K562 (cell line): ENCODE results near the gene MAP3K2. TPM values are rescaled to one million over a fixed set of nuclear protein-coding genes. Genes with fewer than 3 reads are reported as not detected.

Experiments used
- ATAC-seq: fragments of 200-7000 bp; cut with Tn5 transposase; 3 replicates; pipeline ENCODE4 v1.9.1; 2020; ENCODE audit warnings: moderate library complexity
- BruUV-seq: library from RNA; stranded (reverse); fragments of 400-500 nt; replicated peaks from 2 replicates; lab custom pipeline; 2021; lab: Mats Ljungman, UMichigan
- CTCF ChIA-PET: fragments of 300-600 bp; formaldehyde crosslinking; extraction: SDS; loops from one replicate; lab custom pipeline; 2021; ENCODE audit warnings: low intra/inter-chr PET ratio; lab: Yijun Ruan, JAX
- POLR2A ChIA-PET: fragments of 300-600, 350-650 bp; sonication (Branson Sonifier 250); formaldehyde crosslinking; extraction: SDS; loops from one replicate; lab custom pipeline; 2021; ENCODE audit warnings: antibody characterized with exemption, inconsistent platforms; lab: Yijun Ruan, JAX
- DNase-seq, 4 experiments: peaks; one replicate each; pipeline versions ENCODE4 v3.0.0 to v3.0.0-alpha.2; 2011 to 2018; ENCODE audit warnings: low spot score in 3 of 4, mixed read lengths in 3 of 4; ENCODE audit errors: extremely low read depth in 1 of 4
- FAIRE-seq: peaks from 2 replicates; lab custom pipeline; 2011; peaks lifted over from hg19 to GRCh38; lab: Jason Lieb, UNC
- H2AFZ ChIP-seq: 2 replicates; pipeline ENCODE4 v1.6.0; 2011; ENCODE audit warnings: low read depth, low read length, control low read depth, inconsistent platforms
- H3K27ac ChIP-seq: fragments of 200-600 bp; 3 replicates; pipeline ENCODE4 v1.8.0; 2011; ENCODE audit warnings: low read depth, mild to moderate bottlenecking, control low read depth, inconsistent platforms, low read length, moderate library complexity, mixed read lengths; ENCODE audit errors: extremely low read depth
- H3K27me3 ChIP-seq, 2 experiments: fragments of 300-600 bp in 1 of 2; 2 replicates in 1 of 2; 3 replicates in 1 of 2; pipeline versions ENCODE4 v1.6.0 to v1.8.0; 2011; ENCODE audit warnings: inconsistent platforms in 2 of 2, low read length in 2 of 2, mild to moderate bottlenecking in 1 of 2, mixed read lengths in 1 of 2, moderate library complexity in 1 of 2; ENCODE audit not compliant: control insufficient read depth in 2 of 2, insufficient read depth in 2 of 2
- H3K36me3 ChIP-seq: fragments of 300-600 bp; 3 replicates; pipeline ENCODE4 v1.8.0; 2011; ENCODE audit warnings: mild to moderate bottlenecking, low read length, inconsistent platforms; ENCODE audit not compliant: control insufficient read depth, insufficient read depth
- H3K4me1 ChIP-seq, 2 experiments: fragments of 200-600 bp in 1 of 2; replicated peaks in 1 of 2; 2 replicates in 1 of 2; 3 replicates in 1 of 2; pipeline versions ENCODE4 v1.5.1 to v1.8.0; 2011; ENCODE audit warnings: inconsistent platforms in 2 of 2, low read length in 2 of 2, mild to moderate bottlenecking in 1 of 2, mixed read lengths in 1 of 2, moderate library complexity in 1 of 2; ENCODE audit not compliant: control insufficient read depth in 2 of 2, insufficient read depth in 2 of 2
- H3K4me2 ChIP-seq: 2 replicates; pipeline ENCODE4 v1.6.1; 2011; ENCODE audit warnings: low read length, control low read depth, inconsistent platforms, mixed read lengths; ENCODE audit not compliant: insufficient read depth
- H3K4me3 ChIP-seq: fragments of 200-600 bp; sonication (generic), shearing (Covaris generic); 2 replicates; pipeline ENCODE4 v1.5.1; 2016; ENCODE audit warnings: control low read depth, inconsistent platforms
- H3K79me2 ChIP-seq: fragments of 200-600 bp; 3 replicates; pipeline ENCODE4 v1.8.0; 2011; ENCODE audit warnings: low read length, inconsistent platforms; ENCODE audit not compliant: control insufficient read depth, insufficient read depth
- H3K9ac ChIP-seq, 2 experiments: 2 replicates each; pipeline versions ENCODE4 v1.6.0 to v1.6.1; 2011; ENCODE audit warnings: low read depth in 2 of 2, low read length in 2 of 2, control low read depth in 1 of 2, inconsistent platforms in 1 of 2, mild to moderate bottlenecking in 1 of 2, mixed read lengths in 1 of 2; ENCODE audit not compliant: insufficient read depth in 1 of 2
- H3K9me1 ChIP-seq: one replicate; pipeline ENCODE4 v1.6.0; 2011; ENCODE audit warnings: inconsistent platforms, mild to moderate bottlenecking, low read length, moderate library complexity; ENCODE audit not compliant: control insufficient read depth, insufficient read depth
- H3K9me3 ChIP-seq: replicated peaks from 2 replicates; pipeline ENCODE4 v1.5.1; 2011; ENCODE audit warnings: low read depth, low read length, inconsistent platforms; ENCODE audit not compliant: control insufficient read depth, insufficient read depth
- H4K20me1 ChIP-seq: replicated peaks from 2 replicates; pipeline ENCODE4 v1.6.1; 2011; ENCODE audit warnings: low read length, inconsistent platforms, mixed read lengths; ENCODE audit not compliant: control insufficient read depth, insufficient read depth
- CSDE1 ChIP-seq, 2 experiments: fragments of 450-650 bp; IDR thresholded peaks; 2 replicates each; pipeline ENCODE4 v1.6.1; 2016; ENCODE audit warnings: mild to moderate bottlenecking in 1 of 2
- HMBOX1 ChIP-seq: sonication (generic); IDR thresholded peaks from 2 replicates; pipeline ENCODE4 v1.6.1; 2016
- RFX5 ChIP-seq: IDR thresholded peaks from 2 replicates; pipeline ENCODE4 v1.6.1; 2011; ENCODE audit warnings: low read depth, mild to moderate bottlenecking, improper control_type of control experiment, low read length
- SRF ChIP-seq, 2 experiments: fragments of 250-450, 450-650 bp in 1 of 2; sonication (Bioruptor Pico) in 1 of 2; sonication (generic) in 1 of 2; formaldehyde crosslinking; IDR thresholded peaks; 2 replicates each; pipeline versions ENCODE4 v1.5.0 to v1.5.1; 2020 to 2022; ENCODE audit warnings: mild to moderate bottlenecking in 1 of 2, missing genetic modification reagents in 1 of 2
- SUPT5H ChIP-seq: fragments of 450-650 bp; IDR thresholded peaks from 2 replicates; pipeline ENCODE4 v1.6.1; 2016
- WGBS: fragments of 100-300 bp; shearing (Covaris generic); methylation state at CpG from one replicate; pipeline ENCODE4 v1.1.6; 2016; ENCODE audit warnings: low coverage, mixed read lengths; ENCODE audit not compliant: insufficient coverage; ENCODE audit errors: missing lambda C conversion rate; 5-methylcytosine and 5-hydroxymethylcytosine counted together
- in situ Hi-C: fragments of 300-500 bp; cut with MboI; formaldehyde crosslinking; loops from 4 replicates; pipeline ENCODE4 v1.15.0; 2018; ENCODE audit warnings: inconsistent platforms, mixed read lengths
- intact Hi-C: fragments of 100-400 bp; cut with micrococcal nuclease; formaldehyde crosslinking; loops from 2 replicates; pipeline ENCODE4 v1.14.2; 2022
- polyA plus RNA-seq, 8 experiments: library from polyadenylated mRNA; depleted of rRNA in 4 of 8; stranded (reverse) in 5 of 8; unstranded in 3 of 8; fragments of >200 nt; fragmentation: Nextera tagmentation in 2 of 8; fragmentation: Illumina TruSeq in 1 of 8; extraction: Ambion mirVana in 2 of 8; extraction: Trizol in 1 of 8; gene quantifications; 2 replicates each; pipeline versions ENCODE4 v1.2.1 to v1.2.3, GENCODE V29; 2011 to 2014; ENCODE audit warnings: inconsistent platforms in 1 of 8, missing spikeins in 1 of 8
- total RNA-seq, 7 experiments: library from RNA; depleted of rRNA in 6 of 7; stranded (reverse); fragments of >200 nt in 6 of 7; fragmentation: Illumina TruSeq in 2 of 7; extraction: Trizol in 2 of 7; gene quantifications; 2 replicates each; pipeline versions ENCODE4 v1.2.1 to v1.2.3, GENCODE V29; 2011 to 2021; ENCODE audit warnings: low replicate concordance in 1 of 7

MAP3K2 gene
- total and polyA plus RNA-seq, 9 of the 15 experiments (the other 6 are each of a cell fraction or from before 2014, with no cell fraction given) = 1.2 to 14.2 (median 5.7) TPM

GRCh38 chr2:127421871-127422558, 34.2 kb upstream of the MAP3K2 start:
- Histone ChIP-seq H3K9me3 (no peaks in the 10 kb centered on the region), H3K27ac (no peak overlapping the region), H2AFZ (no peak overlapping the region), H4K20me1 (no peaks in the 10 kb centered on the region), H3K36me3 (no peaks in the 10 kb centered on the region), H3K27me3 (peaks cover 8 to 54% of the 10 kb centered on the region in 2 experiments; a peak in 4 of 5 replicates), H3K9me1 (no peaks in the 10 kb centered on the region), H3K79me2 (no peaks in the 10 kb centered on the region), H3K9ac (no peak overlapping the region), H3K4me3 (no peak overlapping the region), H3K4me1 (peaks cover 0 to 26% of the 10 kb centered on the region in 2 experiments; a peak in 3 of 5 replicates), H3K4me2 (no peak overlapping the region)
- DNase-seq (no peak), FAIRE-seq (no peak), ATAC-seq (no peak)
- TF ChIP-seq SRF (CRISPR knock-in tag; IDR thresholded peaks at IDR 0.05) (no peak), SUPT5H (no peak), CSDE1 (IDR thresholded peaks at IDR 0.05) (no peak), RFX5 (no peak), HMBOX1 (no peak)
- no TSS peak for BruUV-seq
- intact Hi-C loops = no loop called here
- ChIA-PET CTCF (no interaction called here), POLR2A (interaction anchor here (0.6 to 0.9 kb wide), 2 partner anchors 14 to 585 kb away, joined by 3 read pairs; no protein-coding TSS in a partner anchor)
- in situ Hi-C loops = no loop called here
- 26% methylated on average over 16 of the region's 16 CpGs for WGBS
